ENCODE measurements around the gene TSPAN14.

GRCh38 chr10:80476685-80477084, 22.6 kb downstream of the TSPAN14 start:
- no peak for TF ChIP-seq POLR2A (IDR thresholded peaks at IDR 0.05; ENCODE audit: control extremely low read depth in 1 of 2, low read depth in 2 of 2, low read length in 2 of 2)
- no peak for TF ChIP-seq CEBPB (IDR thresholded peaks at IDR 0.05; ENCODE audit: low read depth, low read length)
- no peak for TF ChIP-seq POLR2AphosphoS5 (IDR thresholded peaks at IDR 0.05; ENCODE audit: low read depth, low read length)
- no peak for TF ChIP-seq SP2 (IDR thresholded peaks at IDR 0.05; ENCODE audit: low read length)
- TF ChIP-seq CTCF (IDR thresholded peaks at IDR 0.05; ENCODE audit: control extremely low read depth in 1 of 3, insufficient read depth in 1 of 3, low read depth in 1 of 3, low read length in 3 of 3): no peak
- TF ChIP-seq YY1 (IDR thresholded peaks at IDR 0.05; ENCODE audit: low read depth, low read length): no peak
- TF ChIP-seq EZH2 (IDR thresholded peaks at IDR 0.05; ENCODE audit: low read depth, low read length, severe bottlenecking): no peak
- TF ChIP-seq, protein P1, sequence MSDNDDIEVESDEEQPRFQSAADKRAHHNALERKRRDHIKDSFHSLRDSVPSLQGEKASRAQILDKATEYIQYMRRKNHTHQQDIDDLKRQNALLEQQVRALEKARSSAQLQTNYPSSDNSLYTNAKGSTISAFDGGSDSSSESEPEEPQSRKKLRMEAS (IDR thresholded peaks at IDR 0.05): no peak
- TF ChIP-seq RNF2 (IDR thresholded peaks at IDR 0.05; ENCODE audit: borderline replicate concordance, low read depth, low read length, missing control alignments, poor library complexity, severe bottlenecking): no peak
- TF ChIP-seq, protein P2, sequence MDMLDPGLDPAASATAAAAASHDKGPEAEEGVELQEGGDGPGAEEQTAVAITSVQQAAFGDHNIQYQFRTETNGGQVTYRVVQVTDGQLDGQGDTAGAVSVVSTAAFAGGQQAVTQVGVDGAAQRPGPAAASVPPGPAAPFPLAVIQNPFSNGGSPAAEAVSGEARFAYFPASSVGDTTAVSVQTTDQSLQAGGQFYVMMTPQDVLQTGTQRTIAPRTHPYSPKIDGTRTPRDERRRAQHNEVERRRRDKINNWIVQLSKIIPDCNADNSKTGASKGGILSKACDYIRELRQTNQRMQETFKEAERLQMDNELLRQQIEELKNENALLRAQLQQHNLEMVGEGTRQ (IDR thresholded peaks at IDR 0.05; ENCODE audit: low read length): no peak
- TF ChIP-seq EP300 (IDR thresholded peaks at IDR 0.05; ENCODE audit: borderline replicate concordance in 1 of 2, low read depth in 2 of 2, low read length in 2 of 2): no peak
- TF ChIP-seq ZNF274 (IDR thresholded peaks at IDR 0.05; ENCODE audit: borderline replicate concordance, extremely low read depth, low read length): no peak
